ENCODE measurements around the gene OR2H2. TPM values are rescaled to one million over a fixed set of nuclear protein-coding genes. Genes with fewer than 3 reads are reported as not detected.
A peak's percentile ranks its signal among the peaks of the same experiment; 100 is the strongest.

OR2H2 gene
- total RNA-seq, 1 experiment from 2014 or later: not detected

- CTCF ChIA-PET: no interaction called here
- Mint-ChIP-seq H3K4me1 (ENCODE audit: low read depth, unreplicated experiment) (peaks cover 9% of the 10 kb centered on the region), H3K36me3 (ENCODE audit: insufficient read depth, unreplicated experiment) (no peaks in the 10 kb centered on the region), H3K27ac (ENCODE audit: unreplicated experiment) (no peak overlapping the region), H3K9me3 (ENCODE audit: low read depth, unreplicated experiment) (peaks cover 2% of the 10 kb centered on the region), H3K4me3 (ENCODE audit: low read depth, unreplicated experiment) (no peak overlapping the region), H3K27me3 (ENCODE audit: unreplicated experiment) (no peaks in the 10 kb centered on the region)
- TF ChIP-seq, protein P1, sequence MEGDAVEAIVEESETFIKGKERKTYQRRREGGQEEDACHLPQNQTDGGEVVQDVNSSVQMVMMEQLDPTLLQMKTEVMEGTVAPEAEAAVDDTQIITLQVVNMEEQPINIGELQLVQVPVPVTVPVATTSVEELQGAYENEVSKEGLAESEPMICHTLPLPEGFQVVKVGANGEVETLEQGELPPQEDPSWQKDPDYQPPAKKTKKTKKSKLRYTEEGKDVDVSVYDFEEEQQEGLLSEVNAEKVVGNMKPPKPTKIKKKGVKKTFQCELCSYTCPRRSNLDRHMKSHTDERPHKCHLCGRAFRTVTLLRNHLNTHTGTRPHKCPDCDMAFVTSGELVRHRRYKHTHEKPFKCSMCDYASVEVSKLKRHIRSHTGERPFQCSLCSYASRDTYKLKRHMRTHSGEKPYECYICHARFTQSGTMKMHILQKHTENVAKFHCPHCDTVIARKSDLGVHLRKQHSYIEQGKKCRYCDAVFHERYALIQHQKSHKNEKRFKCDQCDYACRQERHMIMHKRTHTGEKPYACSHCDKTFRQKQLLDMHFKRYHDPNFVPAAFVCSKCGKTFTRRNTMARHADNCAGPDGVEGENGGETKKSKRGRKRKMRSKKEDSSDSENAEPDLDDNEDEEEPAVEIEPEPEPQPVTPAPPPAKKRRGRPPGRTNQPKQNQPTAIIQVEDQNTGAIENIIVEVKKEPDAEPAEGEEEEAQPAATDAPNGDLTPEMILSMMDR (IDR thresholded peaks at IDR 0.05; ENCODE audit: unreplicated experiment): no peak
- no peak for DNase-seq
- no TSS peak for BruUV-seq (replicated peaks)
- intact Hi-C loops (cut with micrococcal nuclease; ENCODE audit: unreplicated experiment): no loop called here
These were observed 8.9 kb upstream of the OR2H2 start for GRCh38 chr6:29576056-29576455.

DNA sequence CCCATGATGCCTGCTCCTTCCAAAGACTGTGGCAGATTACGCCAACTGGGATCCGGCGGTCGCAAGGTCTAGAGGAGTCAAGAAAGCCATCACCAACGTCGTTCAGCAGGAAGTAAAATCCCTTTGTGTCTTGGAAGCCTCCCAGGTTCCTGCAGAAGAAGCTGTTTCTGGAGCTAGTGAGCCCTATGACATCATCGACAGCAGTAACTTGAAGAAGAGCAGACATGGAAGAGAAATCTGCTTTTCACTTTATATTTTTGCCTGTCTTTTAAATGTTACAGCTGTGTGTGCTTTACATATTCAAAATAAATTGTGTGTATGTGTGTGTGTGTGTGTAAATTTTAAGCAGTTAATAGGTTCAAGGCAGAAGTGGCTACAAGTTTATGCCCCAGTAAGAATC lies 7.4 kb upstream of the OR2H2 start:
- BruUV-seq (replicated peaks): no TSS peak
- intact Hi-C loops (cut with micrococcal nuclease; ENCODE audit: unreplicated experiment): no loop called here
- Mint-ChIP-seq H3K36me3 (ENCODE audit: insufficient read depth, unreplicated experiment) (no peaks in the 10 kb centered on the region), H3K27me3 (ENCODE audit: unreplicated experiment) (no peaks in the 10 kb centered on the region), H3K4me3 (ENCODE audit: low read depth, unreplicated experiment) (no peak overlapping the region), H3K9me3 (ENCODE audit: low read depth, unreplicated experiment) (no peaks in the 10 kb centered on the region), H3K4me1 (ENCODE audit: low read depth, unreplicated experiment) (peaks cover 9% of the 10 kb centered on the region), H3K27ac (ENCODE audit: unreplicated experiment) (no peak overlapping the region)
- CTCF ChIA-PET: no interaction called here
- DNase-seq: no peak
- TF ChIP-seq, protein P1 (IDR thresholded peaks at IDR 0.05; ENCODE audit: unreplicated experiment): no peak

GRCh38 chr6:29589423-29590048 lies 4.6 kb downstream of the OR2H2 start:
- no peak overlapping the region for H3K27ac Mint-ChIP-seq (ENCODE audit: unreplicated experiment)
- no peaks in the 10 kb centered on the region for H3K27me3 Mint-ChIP-seq (ENCODE audit: unreplicated experiment)
- no TSS peak for BruUV-seq (replicated peaks)
- no peak overlapping the region for H3K4me3 Mint-ChIP-seq (ENCODE audit: low read depth, unreplicated experiment)
- no peaks in the 10 kb centered on the region for H3K9me3 Mint-ChIP-seq (ENCODE audit: low read depth, unreplicated experiment)
- peaks cover 28% of the 10 kb centered on the region for H3K4me1 Mint-ChIP-seq (ENCODE audit: low read depth, unreplicated experiment)
- intact Hi-C loops (cut with micrococcal nuclease; ENCODE audit: unreplicated experiment): loop anchor here (1.0 kb wide), 2 partner anchors 175 to 213 kb away; partner anchors contain the start of gene OR12D1
- CTCF ChIA-PET: interaction anchor here (0.7 to 1.2 kb wide), 2 partner anchors 123 to 213 kb away, joined by 3 read pairs; no protein-coding TSS in a partner anchor
- TF ChIP-seq, protein P1 (IDR thresholded peaks at IDR 0.05; ENCODE audit: unreplicated experiment): peak; percentile 96
- H3K36me3 Mint-ChIP-seq (ENCODE audit: insufficient read depth, unreplicated experiment): no peaks in the 10 kb centered on the region
- DNase-seq: peak; percentile 73

DNA sequence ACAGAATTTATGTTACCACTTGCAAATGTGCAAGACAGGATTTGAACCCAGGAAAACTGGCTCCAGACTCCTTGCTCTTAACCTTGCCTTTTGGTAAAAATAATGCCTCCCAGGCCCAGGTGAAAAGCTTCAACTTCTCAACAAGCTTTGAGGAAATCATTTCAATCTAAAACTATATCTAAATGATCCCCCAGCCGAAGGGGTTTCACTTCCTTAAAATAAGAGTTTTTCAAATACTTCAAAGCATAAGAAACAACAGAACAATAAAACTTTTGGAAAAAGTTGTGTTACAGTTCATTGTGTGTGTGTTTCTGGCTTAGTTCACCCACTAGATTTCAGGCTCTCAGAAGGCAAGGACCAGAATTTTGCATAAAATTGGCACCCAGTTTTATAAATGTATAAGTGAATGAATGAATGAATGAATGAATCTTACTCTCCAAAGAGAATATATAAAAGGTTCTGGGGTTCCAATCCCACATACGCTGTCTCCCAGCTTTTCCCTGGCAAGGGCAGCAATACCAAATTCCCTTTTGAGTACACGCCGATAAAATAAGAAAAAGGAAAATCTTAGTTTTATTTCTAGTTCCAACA lies 5.4 kb downstream of the OR2H2 start:
- no TSS peak for BruUV-seq (replicated peaks)
- Mint-ChIP-seq H3K27ac (ENCODE audit: unreplicated experiment) (no peak overlapping the region), H3K4me3 (ENCODE audit: low read depth, unreplicated experiment) (no peak overlapping the region), H3K9me3 (ENCODE audit: low read depth, unreplicated experiment) (no peaks in the 10 kb centered on the region), H3K36me3 (ENCODE audit: insufficient read depth, unreplicated experiment) (no peaks in the 10 kb centered on the region), H3K4me1 (ENCODE audit: low read depth, unreplicated experiment) (peaks cover 26% of the 10 kb centered on the region), H3K27me3 (ENCODE audit: unreplicated experiment) (no peaks in the 10 kb centered on the region)
- TF ChIP-seq, protein P1 (IDR thresholded peaks at IDR 0.05; ENCODE audit: unreplicated experiment): no peak
- intact Hi-C loops (cut with micrococcal nuclease; ENCODE audit: unreplicated experiment): no loop called here
- CTCF ChIA-PET: interaction anchor here (0.7 kb wide), 1 partner anchor 124 kb away, joined by 3 read pairs; no protein-coding TSS in a partner anchor
- no peak for DNase-seq
